HEK293 (cell line): ENCODE data around the gene CSNK2A2.

Experiments
- PRDM6 ChIP-seq: fragments of 450-650 bp; formaldehyde crosslinking; IDR thresholded peaks from 2 replicates; pipeline ENCODE4 v1.5.1; 2017; ENCODE audit warnings: missing biosample characterization, missing genetic modification characterization
- SALL2 ChIP-seq: fragments of 450-650 bp; formaldehyde crosslinking; IDR thresholded peaks from 2 replicates; pipeline ENCODE4 v1.5.0; 2017; ENCODE audit warnings: missing biosample characterization, mild to moderate bottlenecking, missing genetic modification characterization, borderline replicate concordance
- SP2 ChIP-seq: fragments of 450-650 bp; formaldehyde crosslinking; IDR thresholded peaks from 2 replicates; pipeline ENCODE4 v1.5.1; 2016; ENCODE audit warnings: missing biosample characterization, missing genetic modification characterization
- SP3 ChIP-seq: fragments of 450-650 bp; formaldehyde crosslinking; IDR thresholded peaks from 2 replicates; pipeline ENCODE4 v1.5.1; 2016; ENCODE audit warnings: missing biosample characterization, missing genetic modification characterization
- WT1 ChIP-seq: fragments of 450-650 bp; formaldehyde crosslinking; IDR thresholded peaks from 2 replicates; pipeline ENCODE4 v1.5.1; 2016; ENCODE audit warnings: missing biosample characterization, missing genetic modification characterization
- ZBTB1 ChIP-seq: fragments of 450-650 bp; formaldehyde crosslinking; IDR thresholded peaks from 2 replicates; pipeline ENCODE4 v1.5.1; 2016; ENCODE audit warnings: missing biosample characterization, missing genetic modification characterization
- ZBTB11 ChIP-seq: fragments of 450-650 bp; formaldehyde crosslinking; conservative IDR thresholded peaks from 2 replicates; pipeline ENCODE4 v1.5.1; 2016; ENCODE audit warnings: low read depth, missing biosample characterization, missing genetic modification characterization
- ZFHX2 ChIP-seq: fragments of 450-650 bp; formaldehyde crosslinking; conservative IDR thresholded peaks from 2 replicates; pipeline ENCODE4 v1.5.1; 2016; ENCODE audit warnings: missing biosample characterization, missing genetic modification characterization
- ZNF157 ChIP-seq: fragments of 450-650 bp; formaldehyde crosslinking; IDR thresholded peaks from 2 replicates; pipeline ENCODE4 v1.5.1; 2016; ENCODE audit warnings: missing biosample characterization, missing genetic modification characterization
- ZNF214 ChIP-seq: fragments of 450-650 bp; formaldehyde crosslinking; IDR thresholded peaks from 2 replicates; pipeline ENCODE4 v1.5.1; 2017; ENCODE audit warnings: missing biosample characterization, mild to moderate bottlenecking, missing genetic modification characterization, borderline replicate concordance
- ZNF239 ChIP-seq: fragments of 450-650 bp; formaldehyde crosslinking; IDR thresholded peaks from 2 replicates; pipeline ENCODE4 v1.5.1; 2016; ENCODE audit warnings: missing biosample characterization, missing genetic modification characterization
- ZNF366 ChIP-seq: fragments of 450-650 bp; formaldehyde crosslinking; conservative IDR thresholded peaks from 2 replicates; pipeline ENCODE4 v1.5.1; 2016; ENCODE audit warnings: missing biosample characterization, missing genetic modification characterization
- ZNF37A ChIP-seq: fragments of 450-650 bp; IDR thresholded peaks from 2 replicates; pipeline ENCODE4 v1.5.1; 2018; ENCODE audit warnings: missing biosample characterization, missing genetic modification characterization
- ZNF433 ChIP-seq: fragments of 450-650 bp; formaldehyde crosslinking; IDR thresholded peaks from 2 replicates; pipeline ENCODE4 v1.5.1; 2016; ENCODE audit warnings: missing biosample characterization, missing genetic modification characterization, low read depth
- ZNF488 ChIP-seq: fragments of 450-650 bp; formaldehyde crosslinking; IDR thresholded peaks from 2 replicates; pipeline ENCODE4 v1.5.1; 2016; ENCODE audit warnings: missing biosample characterization, missing genetic modification characterization
- ZNF521 ChIP-seq: fragments of 450-650 bp; formaldehyde crosslinking; IDR thresholded peaks from 2 replicates; pipeline ENCODE4 v1.5.1; 2017; ENCODE audit warnings: missing biosample characterization, mild to moderate bottlenecking, missing genetic modification characterization
- ZNF529 ChIP-seq: fragments of 450-650 bp; formaldehyde crosslinking; IDR thresholded peaks from 2 replicates; pipeline ENCODE4 v1.5.1; 2017; ENCODE audit warnings: missing genetic modification characterization, missing biosample characterization; ENCODE audit not compliant: insufficient replicate concordance
- ZNF558 ChIP-seq: fragments of 450-650 bp; formaldehyde crosslinking; IDR thresholded peaks from 2 replicates; pipeline ENCODE4 v1.5.1; 2016; ENCODE audit warnings: missing biosample characterization, missing genetic modification characterization
- ZNF596 ChIP-seq: fragments of 450-650 bp; IDR thresholded peaks from 2 replicates; pipeline ENCODE4 v1.5.0; 2018; ENCODE audit warnings: missing biosample characterization, mild to moderate bottlenecking, missing genetic modification characterization, moderate library complexity
- ZNF658 ChIP-seq: fragments of 450-650 bp; formaldehyde crosslinking; IDR thresholded peaks from 2 replicates; pipeline ENCODE4; 2016; ENCODE audit warnings: missing biosample characterization, missing genetic modification characterization
- ZNF692 ChIP-seq: fragments of 450-650 bp; formaldehyde crosslinking; IDR thresholded peaks from 2 replicates; pipeline ENCODE4 v1.5.1; 2016; ENCODE audit warnings: missing biosample characterization, missing genetic modification characterization
- ZNF76 ChIP-seq: fragments of 450-650 bp; formaldehyde crosslinking; IDR thresholded peaks from 2 replicates; pipeline ENCODE4; 2016; ENCODE audit warnings: low read depth, missing biosample characterization, missing genetic modification characterization, borderline replicate concordance
- TF ChIP-seq, protein P1 (sequence below): fragments of 450-650 bp; formaldehyde crosslinking; IDR thresholded peaks from 2 replicates; pipeline ENCODE4 v1.5.1; 2016; ENCODE audit warnings: missing biosample characterization, missing genetic modification characterization, low read depth
- TF ChIP-seq, protein P2 (sequence below): fragments of 450-650 bp; formaldehyde crosslinking; IDR thresholded peaks from 2 replicates; pipeline ENCODE4 v1.5.1; 2017; ENCODE audit warnings: missing biosample characterization, missing genetic modification characterization
- TF ChIP-seq, protein P3 (sequence below): fragments of 450-650 bp; formaldehyde crosslinking; IDR thresholded peaks from 2 replicates; pipeline ENCODE4 v1.5.1; 2016; ENCODE audit warnings: missing biosample characterization, missing genetic modification characterization

Gene CSNK2A2

DNA sequence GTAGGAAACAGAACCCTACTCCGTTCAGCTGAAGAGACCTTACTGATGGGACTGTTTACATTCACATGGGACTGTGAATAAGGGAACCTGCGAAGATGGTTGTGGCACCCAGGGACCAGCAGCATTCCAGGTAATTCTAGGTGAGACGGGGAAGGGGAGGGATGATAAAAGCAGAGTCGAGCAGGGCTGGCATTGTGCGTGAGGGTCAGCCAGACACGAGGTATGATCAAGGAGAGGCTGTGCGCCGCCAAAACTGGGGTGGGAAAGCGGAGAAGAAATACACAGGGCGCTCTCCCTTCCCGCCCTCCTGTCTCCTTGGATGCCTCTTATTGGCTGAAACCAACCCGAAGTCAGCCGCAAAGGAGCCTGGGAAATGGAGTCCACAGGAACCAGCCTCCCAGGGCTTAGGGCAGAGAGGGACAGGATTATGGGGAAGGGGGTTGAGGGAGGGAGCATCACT lies 38.4 kb upstream of the CSNK2A2 start (continued):
- TF ChIP-seq ZBTB11 (tag by site-specific recombination) (no peak; the same call in 1 of the 2 replicates), ZNF558 (tag by site-specific recombination) (no peak), ZNF214 (tag by site-specific recombination) (no peak), ZNF529 (no peak), ZNF366 (tag by site-specific recombination) (peak; percentile 34; the same call in 1 of the 2 replicates), ZNF239 (tag by site-specific recombination) (no peak), ZNF157 (tag by site-specific recombination) (no peak), PRDM6 (tag by site-specific recombination) (no peak), SP2 (tag by site-specific recombination) (peak; percentile 61), ZNF521 (tag by site-specific recombination) (no peak), ZNF596 (tag by site-specific recombination) (no peak), ZNF76 (tag by site-specific recombination) (peak; percentile 91), SALL2 (tag by site-specific recombination) (no peak), WT1 (tag by site-specific recombination) (no peak), ZNF658 (tag by site-specific recombination) (no peak), ZBTB1 (tag by site-specific recombination) (no peak), ZNF433 (tag by site-specific recombination) (no peak), ZNF37A (tag by site-specific recombination) (no peak), SP3 (peak; percentile 52; the same call in 1 of the 2 replicates), ZNF488 (tag by site-specific recombination) (no peak), ZFHX2 (tag by site-specific recombination) (no peak), ZNF692 (peak; percentile 59; the same call in 1 of the 2 replicates)
- TF ChIP-seq, protein P1, sequence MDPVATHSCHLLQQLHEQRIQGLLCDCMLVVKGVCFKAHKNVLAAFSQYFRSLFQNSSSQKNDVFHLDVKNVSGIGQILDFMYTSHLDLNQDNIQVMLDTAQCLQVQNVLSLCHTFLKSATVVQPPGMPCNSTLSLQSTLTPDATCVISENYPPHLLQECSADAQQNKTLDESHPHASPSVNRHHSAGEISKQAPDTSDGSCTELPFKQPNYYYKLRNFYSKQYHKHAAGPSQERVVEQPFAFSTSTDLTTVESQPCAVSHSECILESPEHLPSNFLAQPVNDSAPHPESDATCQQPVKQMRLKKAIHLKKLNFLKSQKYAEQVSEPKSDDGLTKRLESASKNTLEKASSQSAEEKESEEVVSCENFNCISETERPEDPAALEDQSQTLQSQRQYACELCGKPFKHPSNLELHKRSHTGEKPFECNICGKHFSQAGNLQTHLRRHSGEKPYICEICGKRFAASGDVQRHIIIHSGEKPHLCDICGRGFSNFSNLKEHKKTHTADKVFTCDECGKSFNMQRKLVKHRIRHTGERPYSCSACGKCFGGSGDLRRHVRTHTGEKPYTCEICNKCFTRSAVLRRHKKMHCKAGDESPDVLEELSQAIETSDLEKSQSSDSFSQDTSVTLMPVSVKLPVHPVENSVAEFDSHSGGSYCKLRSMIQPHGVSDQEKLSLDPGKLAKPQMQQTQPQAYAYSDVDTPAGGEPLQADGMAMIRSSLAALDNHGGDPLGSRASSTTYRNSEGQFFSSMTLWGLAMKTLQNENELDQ (tag by site-specific recombination), result no peak
- TF ChIP-seq, protein P2, sequence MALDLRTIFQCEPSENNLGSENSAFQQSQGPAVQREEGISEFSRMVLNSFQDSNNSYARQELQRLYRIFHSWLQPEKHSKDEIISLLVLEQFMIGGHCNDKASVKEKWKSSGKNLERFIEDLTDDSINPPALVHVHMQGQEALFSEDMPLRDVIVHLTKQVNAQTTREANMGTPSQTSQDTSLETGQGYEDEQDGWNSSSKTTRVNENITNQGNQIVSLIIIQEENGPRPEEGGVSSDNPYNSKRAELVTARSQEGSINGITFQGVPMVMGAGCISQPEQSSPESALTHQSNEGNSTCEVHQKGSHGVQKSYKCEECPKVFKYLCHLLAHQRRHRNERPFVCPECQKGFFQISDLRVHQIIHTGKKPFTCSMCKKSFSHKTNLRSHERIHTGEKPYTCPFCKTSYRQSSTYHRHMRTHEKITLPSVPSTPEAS, result no peak
- TF ChIP-seq, protein P3, sequence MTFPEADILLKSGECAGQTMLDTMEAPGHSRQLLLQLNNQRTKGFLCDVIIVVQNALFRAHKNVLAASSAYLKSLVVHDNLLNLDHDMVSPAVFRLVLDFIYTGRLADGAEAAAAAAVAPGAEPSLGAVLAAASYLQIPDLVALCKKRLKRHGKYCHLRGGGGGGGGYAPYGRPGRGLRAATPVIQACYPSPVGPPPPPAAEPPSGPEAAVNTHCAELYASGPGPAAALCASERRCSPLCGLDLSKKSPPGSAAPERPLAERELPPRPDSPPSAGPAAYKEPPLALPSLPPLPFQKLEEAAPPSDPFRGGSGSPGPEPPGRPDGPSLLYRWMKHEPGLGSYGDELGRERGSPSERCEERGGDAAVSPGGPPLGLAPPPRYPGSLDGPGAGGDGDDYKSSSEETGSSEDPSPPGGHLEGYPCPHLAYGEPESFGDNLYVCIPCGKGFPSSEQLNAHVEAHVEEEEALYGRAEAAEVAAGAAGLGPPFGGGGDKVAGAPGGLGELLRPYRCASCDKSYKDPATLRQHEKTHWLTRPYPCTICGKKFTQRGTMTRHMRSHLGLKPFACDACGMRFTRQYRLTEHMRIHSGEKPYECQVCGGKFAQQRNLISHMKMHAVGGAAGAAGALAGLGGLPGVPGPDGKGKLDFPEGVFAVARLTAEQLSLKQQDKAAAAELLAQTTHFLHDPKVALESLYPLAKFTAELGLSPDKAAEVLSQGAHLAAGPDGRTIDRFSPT (tag by site-specific recombination), result no peak
